HCT116 (cell line): ENCODE results near the gene CLCA2. TPM values are rescaled to one million over a fixed set of nuclear protein-coding genes. Genes with fewer than 3 reads are reported as not detected.

Experiments
- ATAC-seq: fragments of 200-7000 bp; cut with Tn5 transposase; 2 replicates; pipeline ENCODE4 v1.9.1; 2020; ENCODE audit warnings: mild to moderate bottlenecking, moderate library complexity
- BruUV-seq: library from RNA; stranded (reverse); fragments of 400-500 nt; replicated peaks from 2 replicates; lab custom pipeline; 2021; lab: Mats Ljungman, UMichigan
- CTCF ChIA-PET: fragments of 300-600 bp; sonication (Branson Sonifier 250); formaldehyde crosslinking; loops from one replicate; lab custom pipeline; 2021; ENCODE audit warnings: antibody characterized with exemption; lab: Charles Lee
- POLR2A ChIA-PET: fragments of 300-600, 350-600 bp; sonication (Branson Sonifier 250); formaldehyde crosslinking; loops from one replicate; lab custom pipeline; 2021; ENCODE audit warnings: antibody characterized with exemption; lab: Charles Lee
- RAD21 ChIA-PET, 2 experiments: fragments of 300-600 bp; sonication (Branson Sonifier 250); formaldehyde crosslinking; loops; one replicate each; lab custom pipeline; 2023; ENCODE audit warnings: low total read pairs in 2 of 2; ENCODE audit not compliant: uncharacterized antibody in 2 of 2, unreplicated experiment in 2 of 2, low non-redundant PET in 1 of 2; lab: Charles Lee
- DNase-seq: peaks from one replicate; pipeline ENCODE4 v3.0.0-alpha.2; 2010; ENCODE audit warnings: low read depth, low spot score
- H2AFZ ChIP-seq: fragments of 200-600 bp; shearing (Covaris generic), sonication (generic); 2 replicates; pipeline ENCODE4 v1.6.1; 2017; ENCODE audit warnings: low read depth, mixed run types, mixed read lengths, antibody characterized with exemption, low read length; ENCODE audit not compliant: poor library complexity, severe bottlenecking
- H3K27ac ChIP-seq: 2 replicates; pipeline ENCODE4 v1.5.1; 2012; ENCODE audit warnings: low read depth, low read length
- H3K27me3 ChIP-seq: fragments of 200-600 bp; sonication (generic); 2 replicates; pipeline ENCODE4 v1.6.1; 2016; ENCODE audit warnings: mixed run types, low read length, mixed read lengths; ENCODE audit not compliant: insufficient read depth
- H3K36me3 ChIP-seq, 2 experiments: fragments of 200-500 bp in 1 of 2; fragments of 200-600 bp in 1 of 2; sonication (Bioruptor generic) in 1 of 2; sonication (generic) in 1 of 2; 2 replicates each; pipeline versions ENCODE4 v1.5.1 to v1.6.1; 2014 to 2016; ENCODE audit warnings: low read length in 2 of 2, inconsistent platforms in 1 of 2, mixed read lengths in 1 of 2, mixed run types in 1 of 2; ENCODE audit not compliant: insufficient read depth in 2 of 2, control insufficient read depth in 1 of 2
- H3K4me1 ChIP-seq, 2 experiments: fragments of 200-600 bp in 1 of 2; sonication (generic) in 1 of 2; 2 replicates each; pipeline versions ENCODE4 v1.5.1 to v1.6.1; 2012 to 2017; ENCODE audit warnings: low read length in 2 of 2, inconsistent platforms in 1 of 2, mild to moderate bottlenecking in 1 of 2, mixed read lengths in 1 of 2, mixed run types in 1 of 2, moderate library complexity in 1 of 2; ENCODE audit not compliant: insufficient read depth in 2 of 2, control insufficient read depth in 1 of 2
- H3K4me2 ChIP-seq: fragments of 200-600 bp; sonication (generic); 2 replicates; pipeline ENCODE4 v1.6.1; 2017; ENCODE audit warnings: mixed run types, low read length, mixed read lengths
- H3K4me3 ChIP-seq, 2 experiments: fragments of 200-600 bp in 1 of 2; sonication (generic) in 1 of 2; replicated peaks in 1 of 2; 2 replicates each; pipeline ENCODE4 v1.5.1; 2011 to 2016; ENCODE audit warnings: low read length in 2 of 2, control low read depth in 1 of 2, low read depth in 1 of 2, mild to moderate bottlenecking in 1 of 2, mixed read lengths in 1 of 2, mixed run types in 1 of 2
- H3K79me2 ChIP-seq: fragments of 200-600 bp; sonication (generic); 2 replicates; pipeline ENCODE4 v1.6.1; 2017; ENCODE audit warnings: mild to moderate bottlenecking, mixed run types, low read length, moderate library complexity, mixed read lengths; ENCODE audit not compliant: insufficient read depth
- H3K9ac ChIP-seq: fragments of 200-600 bp; sonication (generic); 2 replicates; pipeline ENCODE4 v1.6.1; 2016; ENCODE audit warnings: low read length, mixed read lengths
- H3K9me2 ChIP-seq: fragments of 200-600 bp; sonication (generic), shearing (Covaris generic); 2 replicates; pipeline ENCODE4 v1.6.1; 2017; ENCODE audit warnings: mixed run types, mild to moderate bottlenecking, moderate library complexity; ENCODE audit not compliant: insufficient read depth
- H3K9me3 ChIP-seq, 2 experiments: fragments of 200-500 bp in 1 of 2; fragments of 200-600 bp in 1 of 2; sonication (Bioruptor generic) in 1 of 2; sonication (generic) in 1 of 2; 2 replicates each; pipeline ENCODE4 v1.6.1; 2014 to 2017; ENCODE audit warnings: low read length in 2 of 2, mixed read lengths in 2 of 2, inconsistent platforms in 1 of 2, low read depth in 1 of 2, mild to moderate bottlenecking in 1 of 2, mixed run types in 1 of 2, moderate library complexity in 1 of 2; ENCODE audit not compliant: control insufficient read depth in 1 of 2, insufficient read depth in 1 of 2
- H4K20me1 ChIP-seq: fragments of 200-600 bp; sonication (generic), shearing (Covaris generic); 2 replicates; pipeline ENCODE4 v1.6.1; 2017; ENCODE audit warnings: mixed run types, mild to moderate bottlenecking, moderate library complexity; ENCODE audit not compliant: insufficient read depth
- ELF1 ChIP-seq: IDR thresholded peaks from 2 replicates; pipeline ENCODE4 v1.6.1; 2012; ENCODE audit warnings: low read depth, borderline replicate concordance
- POLR2AphosphoS5 ChIP-seq: IDR thresholded peaks from 2 replicates; pipeline ENCODE4 v1.6.1; 2011; ENCODE audit warnings: mild to moderate bottlenecking, low read depth, low read length, moderate library complexity
- TCF7L2 ChIP-seq: IDR thresholded peaks from 2 replicates; pipeline ENCODE4 v1.7.0; 2011; ENCODE audit warnings: borderline replicate concordance, inconsistent platforms; ENCODE audit not compliant: insufficient read depth, insufficient read length; ENCODE audit errors: extremely low read depth
- YY1 ChIP-seq: IDR thresholded peaks from 2 replicates; pipeline ENCODE4 v1.6.1; 2011; ENCODE audit warnings: low read length, low read depth, moderate library complexity, mild to moderate bottlenecking; ENCODE audit not compliant: insufficient replicate concordance; ENCODE audit errors: extremely low read depth
- ZBTB33 ChIP-seq: IDR thresholded peaks from 2 replicates; pipeline ENCODE4 v1.6.1; 2011; ENCODE audit warnings: mild to moderate bottlenecking, low read length, moderate library complexity; ENCODE audit not compliant: insufficient replicate concordance; ENCODE audit errors: extremely low read depth
- ZFX ChIP-seq: fragments of 450-650 bp; IDR thresholded peaks from 2 replicates; pipeline ENCODE4 v1.6.1; 2017
- intact Hi-C: fragments of 100-400 bp; cut with micrococcal nuclease; formaldehyde crosslinking; loops from 2 replicates; pipeline ENCODE4 v1.10.0; 2022
- total RNA-seq: library from RNA; stranded (reverse); gene quantifications from one replicate; pipeline ENCODE4 v1.2.1, GENCODE V29; 2021; ENCODE audit not compliant: unreplicated experiment
- TF ChIP-seq, protein P1 (sequence below): IDR thresholded peaks from 2 replicates; pipeline ENCODE4 v1.6.1; 2012; ENCODE audit warnings: low read depth

CLCA2 gene
- total RNA-seq, 1 experiment from 2014 or later, result not detected

- Histone ChIP-seq H3K9me2 (no peaks in the 10 kb centered on the region), H3K36me3 (peaks cover 0 to 8% of the 10 kb centered on the region in 2 experiments; a peak in 2 of 4 replicates), H4K20me1 (no peaks in the 10 kb centered on the region), H3K4me1 (no peaks in the 10 kb centered on the region), H3K4me2 (no peak overlapping the region), H3K9me3 (peaks cover 4 to 8% of the 10 kb centered on the region in 2 experiments; a peak in 2 of 4 replicates), H3K4me3 (no peak overlapping the region), H3K27ac (no peak overlapping the region), H3K79me2 (no peaks in the 10 kb centered on the region), H2AFZ (no peak overlapping the region), H3K9ac (no peak overlapping the region), H3K27me3 (no peaks in the 10 kb centered on the region)
- ATAC-seq (no peak), DNase-seq (no peak)
- BruUV-seq, result no TSS peak
- ChIA-PET CTCF (no interaction called here), POLR2A (no interaction called here), RAD21 (no interaction called here)
- TF ChIP-seq ZBTB33 (no peak), ZFX (no peak), ELF1 (no peak), TCF7L2 (no peak), YY1 (no peak), POLR2AphosphoS5 (no peak)
- TF ChIP-seq, protein P1, sequence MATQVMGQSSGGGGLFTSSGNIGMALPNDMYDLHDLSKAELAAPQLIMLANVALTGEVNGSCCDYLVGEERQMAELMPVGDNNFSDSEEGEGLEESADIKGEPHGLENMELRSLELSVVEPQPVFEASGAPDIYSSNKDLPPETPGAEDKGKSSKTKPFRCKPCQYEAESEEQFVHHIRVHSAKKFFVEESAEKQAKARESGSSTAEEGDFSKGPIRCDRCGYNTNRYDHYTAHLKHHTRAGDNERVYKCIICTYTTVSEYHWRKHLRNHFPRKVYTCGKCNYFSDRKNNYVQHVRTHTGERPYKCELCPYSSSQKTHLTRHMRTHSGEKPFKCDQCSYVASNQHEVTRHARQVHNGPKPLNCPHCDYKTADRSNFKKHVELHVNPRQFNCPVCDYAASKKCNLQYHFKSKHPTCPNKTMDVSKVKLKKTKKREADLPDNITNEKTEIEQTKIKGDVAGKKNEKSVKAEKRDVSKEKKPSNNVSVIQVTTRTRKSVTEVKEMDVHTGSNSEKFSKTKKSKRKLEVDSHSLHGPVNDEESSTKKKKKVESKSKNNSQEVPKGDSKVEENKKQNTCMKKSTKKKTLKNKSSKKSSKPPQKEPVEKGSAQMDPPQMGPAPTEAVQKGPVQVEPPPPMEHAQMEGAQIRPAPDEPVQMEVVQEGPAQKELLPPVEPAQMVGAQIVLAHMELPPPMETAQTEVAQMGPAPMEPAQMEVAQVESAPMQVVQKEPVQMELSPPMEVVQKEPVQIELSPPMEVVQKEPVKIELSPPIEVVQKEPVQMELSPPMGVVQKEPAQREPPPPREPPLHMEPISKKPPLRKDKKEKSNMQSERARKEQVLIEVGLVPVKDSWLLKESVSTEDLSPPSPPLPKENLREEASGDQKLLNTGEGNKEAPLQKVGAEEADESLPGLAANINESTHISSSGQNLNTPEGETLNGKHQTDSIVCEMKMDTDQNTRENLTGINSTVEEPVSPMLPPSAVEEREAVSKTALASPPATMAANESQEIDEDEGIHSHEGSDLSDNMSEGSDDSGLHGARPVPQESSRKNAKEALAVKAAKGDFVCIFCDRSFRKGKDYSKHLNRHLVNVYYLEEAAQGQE, result no peak
- intact Hi-C loops, result no loop called here
These were observed 48.3 kb upstream of the CLCA2 start for GRCh38 chr1:86375688-86376087.
